GM12874 (cell line): ENCODE data around the gene UST.

Experiments
- TF ChIP-seq, protein P1 (sequence below): IDR thresholded peaks from 2 replicates; pipeline ENCODE4 v1.5.1; 2011; ENCODE audit warnings: low read depth, mild to moderate bottlenecking, control low read depth, low read length, moderate library complexity; ENCODE audit not compliant: insufficient read depth

Gene UST

DNA sequence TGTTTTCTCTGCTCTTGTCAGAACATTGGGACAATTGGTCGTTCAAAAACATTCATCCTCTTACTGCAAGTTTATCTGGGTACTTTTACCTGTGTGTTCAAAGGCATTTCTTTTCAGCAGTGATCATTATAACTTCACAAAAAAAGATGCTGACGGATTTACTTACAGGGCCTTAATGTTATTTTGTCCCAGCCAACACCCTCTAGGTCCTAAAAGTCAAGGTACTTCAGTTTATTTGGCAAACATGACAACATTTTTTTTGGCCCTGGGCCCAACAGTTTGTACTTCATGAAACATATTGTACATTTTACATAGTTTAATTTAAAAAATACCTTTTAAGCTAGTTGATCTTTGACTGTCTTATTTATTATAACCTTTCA lies 329.5 kb downstream of the UST start:
- TF ChIP-seq, protein P1, sequence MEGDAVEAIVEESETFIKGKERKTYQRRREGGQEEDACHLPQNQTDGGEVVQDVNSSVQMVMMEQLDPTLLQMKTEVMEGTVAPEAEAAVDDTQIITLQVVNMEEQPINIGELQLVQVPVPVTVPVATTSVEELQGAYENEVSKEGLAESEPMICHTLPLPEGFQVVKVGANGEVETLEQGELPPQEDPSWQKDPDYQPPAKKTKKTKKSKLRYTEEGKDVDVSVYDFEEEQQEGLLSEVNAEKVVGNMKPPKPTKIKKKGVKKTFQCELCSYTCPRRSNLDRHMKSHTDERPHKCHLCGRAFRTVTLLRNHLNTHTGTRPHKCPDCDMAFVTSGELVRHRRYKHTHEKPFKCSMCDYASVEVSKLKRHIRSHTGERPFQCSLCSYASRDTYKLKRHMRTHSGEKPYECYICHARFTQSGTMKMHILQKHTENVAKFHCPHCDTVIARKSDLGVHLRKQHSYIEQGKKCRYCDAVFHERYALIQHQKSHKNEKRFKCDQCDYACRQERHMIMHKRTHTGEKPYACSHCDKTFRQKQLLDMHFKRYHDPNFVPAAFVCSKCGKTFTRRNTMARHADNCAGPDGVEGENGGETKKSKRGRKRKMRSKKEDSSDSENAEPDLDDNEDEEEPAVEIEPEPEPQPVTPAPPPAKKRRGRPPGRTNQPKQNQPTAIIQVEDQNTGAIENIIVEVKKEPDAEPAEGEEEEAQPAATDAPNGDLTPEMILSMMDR, result no peak

DNA sequence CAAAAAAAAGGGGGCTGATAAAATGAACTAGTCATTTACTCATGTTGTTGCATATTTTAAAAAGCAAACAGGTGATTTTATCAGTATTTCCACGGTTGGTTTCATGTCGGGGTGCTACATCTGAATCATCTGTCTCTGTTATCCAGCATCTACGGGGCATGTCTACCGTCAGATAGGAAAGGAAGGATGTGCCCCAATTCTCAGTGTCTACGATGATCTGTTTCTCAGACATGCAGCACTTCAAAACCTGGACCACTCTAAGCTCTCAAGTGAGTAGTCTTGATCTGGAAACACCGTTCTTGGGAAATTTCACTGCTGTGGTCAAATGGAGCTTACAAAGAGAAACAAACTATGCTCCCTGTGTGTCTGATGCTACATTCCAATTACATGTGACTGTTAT lies 330.4 kb downstream of the UST start:
- TF ChIP-seq, protein P1, result no peak

DNA sequence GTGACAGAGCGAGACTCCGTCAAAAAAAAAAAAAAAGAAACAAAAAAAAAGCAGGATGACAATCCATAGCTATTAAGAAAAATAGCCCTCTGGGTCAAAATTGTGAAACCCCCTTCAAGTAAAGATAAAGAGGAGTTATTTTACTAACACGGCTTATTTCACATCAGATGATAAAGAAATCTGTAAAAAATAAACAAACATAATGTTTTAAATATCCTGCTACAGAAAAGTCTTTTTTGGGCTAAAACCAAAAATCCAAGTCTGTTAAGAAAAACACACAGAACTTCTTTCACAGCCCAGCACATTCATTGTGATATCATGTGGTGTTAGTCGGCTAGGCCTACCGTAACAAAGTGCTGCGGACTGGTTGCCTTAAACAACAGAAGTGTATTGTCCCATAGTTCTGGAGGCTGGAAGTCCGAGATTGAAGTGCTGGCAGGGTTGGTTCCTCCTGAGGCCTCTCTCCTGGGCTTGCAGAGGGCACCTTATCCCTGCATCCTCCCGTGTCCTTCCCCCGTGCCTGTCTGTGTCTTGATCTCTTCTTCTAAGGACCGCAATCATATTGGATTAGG lies 331.5 kb downstream of the UST start:
- TF ChIP-seq, protein P1, result no peak

DNA sequence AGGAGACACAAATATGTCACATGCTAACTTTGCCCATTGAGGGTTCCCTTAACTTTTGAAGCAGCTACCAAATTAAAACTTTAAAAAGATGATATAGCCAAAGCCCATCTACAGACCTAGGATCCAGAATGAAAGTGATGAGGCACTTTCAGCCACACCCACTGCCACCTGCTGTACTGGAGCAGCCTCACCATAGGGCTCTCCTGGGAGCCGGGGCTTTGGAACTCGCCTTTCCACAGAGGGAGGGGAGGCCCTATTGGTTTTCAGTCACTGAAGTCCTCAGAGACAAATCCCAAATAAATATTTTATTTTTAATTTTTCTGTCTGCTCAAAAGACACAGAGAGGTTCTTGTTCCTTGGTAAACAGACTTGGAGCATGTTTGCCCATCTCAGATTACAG lies 332.6 kb downstream of the UST start:
- TF ChIP-seq, protein P1, result no peak

DNA sequence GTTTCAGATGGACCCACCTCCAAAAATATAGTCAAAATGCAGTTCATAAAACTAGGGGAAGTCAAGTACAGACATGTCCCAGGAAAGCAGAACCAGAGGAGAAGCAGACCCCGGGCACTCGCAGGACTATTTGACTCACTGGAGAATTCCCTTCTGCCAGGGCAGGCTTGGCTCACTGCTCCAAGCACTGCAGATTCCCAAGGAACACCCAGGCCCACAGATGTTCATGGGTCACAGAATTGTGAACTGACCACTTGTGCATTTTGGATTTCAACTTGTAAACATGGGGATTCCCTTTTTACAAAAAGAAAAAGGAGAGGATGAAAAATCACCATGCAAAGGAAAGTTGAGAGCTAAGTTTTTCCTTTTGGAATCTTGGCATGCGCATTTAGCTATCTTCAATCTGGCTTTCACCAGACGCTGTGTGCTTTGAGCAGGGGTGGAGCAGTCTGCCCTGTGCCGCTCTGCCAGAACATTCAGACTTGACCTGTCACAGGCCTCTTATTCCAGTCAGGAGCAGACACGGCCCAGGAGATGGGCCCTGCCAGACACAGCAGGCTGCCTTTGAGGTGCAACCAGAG lies 333.2 kb downstream of the UST start:
- TF ChIP-seq, protein P1, result no peak

DNA sequence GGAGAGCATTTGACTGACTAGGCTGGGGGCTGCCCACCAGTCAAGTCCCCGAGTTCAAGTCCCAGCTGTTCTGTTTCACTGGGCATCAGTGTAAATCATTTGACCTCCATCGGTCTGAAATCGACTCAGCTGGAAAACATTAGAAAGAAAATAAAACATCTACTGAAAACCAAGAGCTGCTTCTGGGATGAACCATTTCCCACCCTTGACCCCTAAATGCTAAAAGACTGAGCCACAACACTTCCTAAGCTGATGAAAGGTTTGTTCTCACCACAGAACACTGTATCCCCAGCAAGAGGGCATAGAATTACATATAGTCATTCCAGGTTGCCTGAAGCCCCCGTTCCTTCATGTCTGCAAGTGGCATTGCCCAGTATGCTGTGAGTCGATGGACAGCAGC lies 333.7 kb downstream of the UST start:
- TF ChIP-seq, protein P1, result no peak

DNA sequence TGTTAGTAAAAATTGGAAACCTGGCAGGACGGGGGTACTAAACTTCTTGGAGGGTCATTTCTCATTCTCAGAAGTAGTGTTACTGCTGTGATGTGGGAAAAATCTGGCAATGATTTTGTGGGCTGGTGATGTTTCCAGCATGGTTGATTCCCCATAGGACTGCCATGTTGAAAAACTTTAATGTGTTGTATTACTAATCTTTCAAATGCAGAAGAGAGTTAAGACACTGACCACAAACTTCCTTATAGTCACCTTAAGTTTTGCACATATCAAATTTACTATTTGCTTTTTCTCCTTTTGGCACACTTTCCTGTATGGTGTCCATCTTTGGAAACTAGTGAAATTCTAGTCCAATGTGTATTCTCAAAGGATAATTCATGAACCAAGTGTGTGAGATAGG lies 334.5 kb downstream of the UST start:
- TF ChIP-seq, protein P1, result no peak

DNA sequence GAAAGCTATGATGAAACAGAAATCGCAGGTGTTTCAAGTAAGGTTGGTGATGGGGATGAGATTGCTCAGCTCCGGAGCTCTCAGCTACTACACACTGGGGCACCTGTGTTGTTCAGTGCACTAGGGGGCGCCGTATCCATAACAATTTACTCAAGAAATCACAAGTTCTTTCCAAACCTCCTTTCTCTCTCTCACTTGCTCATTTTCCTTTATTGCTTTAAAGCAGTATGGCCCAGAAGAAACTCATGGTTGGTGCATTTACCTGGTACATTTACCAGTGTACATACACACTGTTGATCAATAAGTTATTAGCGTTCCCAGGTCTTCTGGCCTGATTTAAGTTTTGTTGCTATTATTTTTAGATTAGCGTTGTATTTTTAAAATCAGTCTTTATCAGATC lies 335.5 kb downstream of the UST start:
- TF ChIP-seq, protein P1, result peak; percentile 73
